HK-2 (cell line): Measurements from ENCODE around the gene VSNL1.
"Not testable (repeated sequence)": the region's sequence is repeated elsewhere in the genome, so short reads cannot be mapped to it uniquely, and the experiment has no call there.

ENCODE experiments used
- DNase-seq: peaks from one replicate; pipeline ENCODE4 v3.0.0-alpha.2; 2018; ENCODE audit not compliant: unreplicated experiment

Gene VSNL1

GRCh38 chr2:17542471-17542870 lies 2.0 kb downstream of the VSNL1 start:
- no peak for DNase-seq

DNA sequence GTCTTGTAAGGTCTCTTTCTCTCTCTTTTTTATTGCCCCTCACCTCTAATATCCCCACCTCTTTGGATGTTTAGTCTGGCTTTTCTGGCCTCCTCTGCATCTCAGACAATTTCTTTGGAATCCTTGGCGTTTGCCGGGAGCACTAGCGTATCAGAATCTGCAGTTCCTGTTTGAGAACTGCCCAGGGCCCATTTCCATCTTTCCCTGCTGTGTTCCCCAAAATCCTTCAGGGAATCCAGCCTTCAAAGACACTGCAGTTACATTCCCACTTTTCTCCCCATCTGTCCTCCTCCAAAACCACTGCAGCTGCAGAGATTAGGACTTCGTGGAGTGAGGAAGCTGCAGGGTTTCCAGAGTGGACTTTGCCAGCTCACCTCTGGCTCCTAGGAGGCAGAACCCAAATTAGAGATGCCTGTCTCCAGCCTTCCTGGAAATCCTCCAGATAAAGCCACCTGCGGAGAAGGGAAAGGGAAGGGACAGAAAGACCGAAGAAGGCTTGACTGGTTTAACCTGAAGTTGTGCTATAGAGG lies 2.7 kb downstream of the VSNL1 start:
- no peak for DNase-seq

DNA sequence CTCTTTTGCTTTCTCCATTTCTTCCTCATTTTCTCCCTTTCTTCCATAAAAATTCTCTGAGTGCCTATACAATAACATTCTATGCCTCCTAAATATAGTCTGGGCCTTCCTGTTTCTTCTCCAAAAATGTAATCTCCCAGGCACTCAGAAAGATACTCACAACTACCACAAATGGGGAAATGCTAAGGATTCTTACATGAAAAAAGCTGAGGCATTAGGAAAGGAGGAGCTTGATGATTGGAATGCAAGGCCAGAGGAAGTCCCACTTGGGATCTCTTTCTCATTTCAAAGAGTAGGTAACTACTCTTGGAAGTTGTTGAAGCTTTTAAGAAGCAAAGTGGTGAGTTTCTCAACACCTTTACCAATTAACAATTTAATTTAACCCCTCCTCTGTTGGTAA lies 3.4 kb downstream of the VSNL1 start:
- DNase-seq, result no peak

GRCh38 chr2:17544256-17544655 lies 3.8 kb downstream of the VSNL1 start:
- no peak for DNase-seq

GRCh38 chr2:17545680-17546613 lies 5.5 kb downstream of the VSNL1 start:
- DNase-seq, result no peak

- no peak for DNase-seq
These were observed 6.7 kb downstream of the VSNL1 start for GRCh38 chr2:17547237-17547636.

GRCh38 chr2:17547737-17548136 lies 7.2 kb downstream of the VSNL1 start:
- no peak for DNase-seq

- DNase-seq, result no peak
These were observed 10.4 kb downstream of the VSNL1 start for GRCh38 chr2:17550907-17551306.

- DNase-seq, result no peak
These were observed 14.7 kb downstream of the VSNL1 start for GRCh38 chr2:17555150-17555549.

DNA sequence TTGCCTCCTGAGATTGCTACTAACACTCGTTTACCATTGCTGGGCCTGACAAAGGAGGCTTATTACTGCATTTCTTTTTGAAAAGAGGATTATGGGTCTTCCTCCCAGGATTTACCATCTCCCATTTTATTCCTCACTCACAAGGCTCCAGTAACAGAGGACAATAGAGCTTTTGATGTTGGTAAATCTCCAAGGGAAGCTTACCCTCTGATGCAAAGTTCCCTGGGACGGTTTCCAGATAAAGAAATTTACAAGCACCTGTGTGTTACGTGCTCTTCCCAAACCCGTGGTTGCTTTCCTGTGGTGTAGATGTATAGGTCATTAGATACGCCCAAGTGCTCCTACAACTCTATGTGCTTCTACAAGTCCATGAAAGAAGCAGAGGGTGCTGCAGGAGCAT lies 17.1 kb downstream of the VSNL1 start:
- no peak for DNase-seq

DNA sequence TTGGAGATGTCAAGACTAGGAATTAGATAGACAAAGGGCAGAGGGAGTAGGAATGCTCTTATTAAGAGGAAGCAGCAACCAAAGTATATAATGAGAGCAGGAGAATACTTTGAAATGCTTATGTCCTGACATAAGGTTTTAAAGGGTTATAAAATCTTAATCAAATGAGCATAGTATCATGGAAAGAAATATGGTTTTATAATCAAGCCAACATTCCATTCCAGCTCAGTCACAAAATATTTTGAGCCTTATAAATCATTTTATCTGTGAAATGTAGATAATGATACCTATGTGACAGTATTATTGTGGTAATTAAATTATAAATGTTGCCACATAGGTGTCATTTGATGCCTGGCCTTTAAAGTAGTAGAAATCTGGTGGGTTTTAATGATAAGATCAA lies 17.6 kb downstream of the VSNL1 start:
- DNase-seq, result no peak

- no peak for DNase-seq
These were observed 18.4 kb downstream of the VSNL1 start for GRCh38 chr2:17558878-17559277.

DNA sequence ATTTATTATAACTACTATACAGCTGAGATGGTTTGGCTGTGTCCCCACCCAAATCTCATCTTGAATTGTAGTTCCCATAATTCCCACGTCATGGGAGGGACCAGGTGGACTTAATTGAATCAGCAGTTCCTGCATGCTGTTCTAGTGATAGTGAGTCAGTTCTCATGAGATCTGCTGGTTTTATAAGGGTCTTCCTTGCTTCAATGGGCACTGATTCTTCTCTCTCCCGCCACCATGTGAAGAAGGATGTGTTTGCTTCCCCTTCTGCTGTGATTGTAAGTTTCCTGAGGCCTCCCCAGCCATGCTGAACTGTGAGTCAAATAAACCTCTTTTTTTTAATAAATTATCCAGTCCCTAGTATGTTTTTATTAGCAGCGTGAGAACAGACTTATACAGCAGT lies 25.2 kb downstream of the VSNL1 start:
- not testable (repeated sequence) for DNase-seq

DNA sequence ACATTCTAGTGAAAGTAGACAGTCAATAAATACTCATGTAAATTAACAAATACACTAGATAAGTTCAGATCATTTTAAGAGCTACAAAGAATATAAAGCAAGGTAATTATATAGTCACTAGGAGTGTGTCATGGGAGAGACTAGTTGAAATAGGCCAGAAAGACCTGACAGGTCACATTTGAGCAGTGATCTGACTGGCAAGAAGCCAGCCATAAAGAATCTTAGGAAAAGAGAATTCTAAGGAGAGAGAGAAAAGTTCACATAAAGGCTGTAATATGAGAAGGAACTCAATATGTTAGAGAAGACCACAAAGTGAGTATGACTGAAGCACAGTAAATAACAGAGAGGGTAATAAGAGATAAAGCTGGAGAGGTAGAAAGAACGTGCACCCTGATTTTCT lies 31.2 kb downstream of the VSNL1 start:
- no peak for DNase-seq

DNA sequence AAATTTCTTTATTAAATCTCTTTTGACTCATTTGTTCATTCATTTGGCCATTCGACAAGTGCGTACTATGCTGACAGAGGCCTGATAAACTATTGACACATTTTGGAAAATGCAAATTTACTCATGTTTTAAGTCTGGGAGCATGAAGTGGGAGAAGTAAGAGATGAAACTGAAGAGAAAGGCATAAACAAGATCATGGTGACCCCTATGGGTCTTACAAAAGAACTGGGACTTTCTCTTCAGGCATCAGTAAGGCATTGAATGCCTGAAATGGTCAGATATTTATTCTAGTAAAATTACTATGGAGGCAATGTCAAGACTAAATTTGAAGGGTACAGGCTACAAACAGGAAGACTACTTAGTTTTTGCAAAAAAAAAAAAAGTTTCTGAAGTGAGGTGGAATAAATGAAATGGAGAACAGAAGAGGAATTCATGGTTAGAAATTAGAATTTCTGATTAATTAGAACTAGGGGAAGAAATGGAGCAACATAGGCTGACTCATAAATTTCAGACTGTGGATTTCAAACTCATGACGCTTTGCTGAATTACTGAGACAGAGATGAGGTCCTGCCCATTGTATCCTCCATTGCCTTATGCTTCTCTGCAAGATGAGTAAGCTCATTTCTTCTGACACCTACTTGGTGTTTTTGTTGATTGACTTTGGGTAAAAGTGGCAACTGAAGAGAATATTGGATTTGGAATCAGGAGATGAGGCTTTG lies 32.7 kb downstream of the VSNL1 start:
- DNase-seq, result no peak

DNA sequence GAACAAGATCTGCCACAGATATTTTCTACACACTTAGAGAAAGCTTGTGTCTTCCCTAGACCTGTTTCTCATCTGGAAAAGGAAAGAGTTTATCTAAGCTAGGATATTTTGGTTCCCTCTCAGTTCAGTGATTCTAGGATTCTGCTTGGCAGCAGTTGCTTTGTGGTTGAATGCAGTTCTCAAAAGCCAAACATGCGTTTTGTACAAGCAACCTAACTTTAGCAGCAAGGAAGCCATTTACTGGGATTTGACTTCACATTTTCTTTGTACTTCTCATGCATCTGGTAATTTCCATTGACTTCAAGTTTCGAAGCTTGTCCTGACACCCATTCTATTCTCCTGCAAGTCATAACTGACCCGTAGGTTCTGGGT lies 33.3 kb downstream of the VSNL1 start:
- DNase-seq, result no peak

- DNase-seq, result no peak
These were observed 34.0 kb downstream of the VSNL1 start for GRCh38 chr2:17574406-17575073.

DNA sequence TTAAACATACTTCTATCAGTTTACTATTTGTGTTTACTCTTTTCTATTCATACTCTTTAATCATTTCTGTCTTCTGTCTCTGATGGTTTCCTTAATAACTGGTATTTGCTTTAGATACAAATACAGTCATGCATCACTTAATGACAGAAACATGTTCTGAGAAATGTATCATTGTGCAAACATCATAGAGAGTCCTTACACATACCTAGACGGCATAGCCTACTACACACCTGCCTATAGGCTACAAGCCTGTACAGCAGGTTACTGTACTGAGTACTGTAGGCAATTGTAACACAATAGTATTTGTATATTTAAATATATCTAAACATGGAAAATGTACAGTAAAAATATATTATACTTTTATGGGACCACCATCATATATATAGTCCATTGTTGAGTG lies 36.3 kb downstream of the VSNL1 start:
- no peak for DNase-seq

DNA sequence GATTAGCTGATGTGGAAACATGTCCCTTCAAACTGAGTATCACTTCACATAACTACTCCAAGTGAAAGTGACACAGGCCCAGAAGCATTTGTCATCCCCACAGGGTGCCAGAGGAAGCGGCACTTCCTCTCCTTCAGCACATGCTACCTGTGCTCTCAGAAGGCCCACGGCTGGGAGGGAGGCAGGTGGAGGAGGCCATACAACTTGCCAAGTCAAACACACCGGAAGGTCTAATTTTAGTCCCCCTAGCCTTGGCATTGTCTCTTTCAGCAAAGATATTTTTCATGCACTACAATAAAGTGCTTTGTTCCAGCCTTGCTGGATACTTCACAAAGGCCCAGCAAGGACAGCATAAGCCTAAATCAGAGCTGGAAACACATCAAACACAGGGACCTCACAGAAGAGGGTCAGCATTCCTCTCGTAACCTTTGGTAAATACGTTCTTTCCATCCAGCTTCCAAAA lies 38.0 kb downstream of the VSNL1 start:
- DNase-seq, result no peak

- DNase-seq, result no peak
These were observed 39.3 kb downstream of the VSNL1 start for GRCh38 chr2:17579605-17580318.

DNA sequence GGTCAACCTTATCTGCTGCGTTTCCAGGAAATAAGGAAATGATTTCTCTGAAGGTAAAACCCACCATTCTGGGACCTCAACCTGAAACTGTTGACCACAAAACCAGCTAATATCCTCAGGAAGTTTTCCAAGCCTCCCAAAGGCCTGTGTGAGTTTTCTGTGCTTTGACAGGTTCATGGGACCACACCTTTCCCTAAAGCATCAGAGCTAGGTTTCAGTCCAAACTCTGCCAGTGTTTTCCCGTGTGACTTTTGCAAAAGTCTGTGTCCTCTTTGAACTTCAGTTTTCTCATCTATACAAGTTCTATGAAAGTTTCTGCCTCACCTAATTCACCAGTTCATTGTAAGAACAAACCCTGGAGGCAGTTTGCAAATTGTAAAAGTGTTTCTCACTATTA lies 39.8 kb downstream of the VSNL1 start:
- no peak for DNase-seq

DNA sequence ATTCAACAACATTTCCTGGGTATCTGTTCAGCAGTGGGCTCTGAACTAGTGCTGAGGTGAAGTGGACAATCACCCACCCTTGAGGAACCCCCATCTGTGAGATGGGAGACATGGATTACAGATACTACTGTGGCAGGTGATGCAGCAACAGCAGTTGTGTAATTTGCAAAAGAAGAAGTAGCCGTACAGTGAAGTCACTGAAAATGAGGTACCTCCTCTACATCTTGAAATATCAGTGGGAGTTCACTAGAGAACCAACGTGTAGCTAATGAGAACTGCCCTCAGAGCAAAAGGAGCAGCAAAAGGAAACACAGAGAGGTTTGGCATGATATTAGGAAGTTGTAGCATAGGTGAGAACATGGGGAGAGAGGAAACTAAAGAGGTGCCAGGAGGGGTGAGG lies 41.3 kb downstream of the VSNL1 start:
- DNase-seq, result no peak
